ENCODE data around the gene ZNF652. TPM values are rescaled to one million over a fixed set of nuclear protein-coding genes. Genes with fewer than 3 reads are reported as not detected.

Gene ZNF652
- total RNA-seq, 1 donor from 2014 or later = 42.7 TPM

DNA sequence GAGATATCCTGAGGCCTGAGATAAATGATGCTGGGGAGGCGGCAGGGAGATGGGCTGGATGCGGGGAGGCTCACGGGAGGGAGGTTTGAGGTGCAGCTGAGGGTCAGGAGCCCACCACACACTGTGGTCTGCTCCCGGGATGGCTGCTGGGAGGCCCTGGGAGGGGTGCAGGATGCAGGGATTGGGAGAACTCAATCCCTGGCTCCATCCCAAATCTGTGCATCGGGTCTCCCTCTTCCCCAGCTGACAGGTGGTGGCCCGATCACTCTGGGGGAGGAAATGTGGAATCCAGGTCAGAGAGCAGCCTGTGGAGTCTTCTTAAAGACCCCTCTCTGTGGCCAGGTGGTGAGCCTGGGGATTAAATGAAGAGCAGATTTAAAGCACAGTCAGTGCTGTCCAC, 40.7 kb upstream of the ZNF652 start:
- intact Hi-C loops (cut with DNase I) = loop anchor here (10.0 kb wide), 1 partner anchor 152 kb away; no protein-coding TSS in a partner anchor
- H3K27ac ChIP-seq = no peak overlapping the region
- no peaks in the 10 kb centered on the region for H3K9me3 ChIP-seq
- H3K4me1 ChIP-seq = no peaks in the 10 kb centered on the region
- no peak for DNase-seq (ENCODE audit: extremely low spot score in 2 of 2)
- no peak overlapping the region for H3K4me3 ChIP-seq
- H3K27me3 ChIP-seq = no peaks in the 10 kb centered on the region
- peaks cover 0 to 33% of the 10 kb centered on the region in 2 donors for H3K36me3 ChIP-seq
- TF ChIP-seq POLR2A (IDR thresholded peaks at IDR 0.05) (no peak), POLR2AphosphoS5 (IDR thresholded peaks at IDR 0.05; ENCODE audit: insufficient read depth in 1 of 2, low read depth in 1 of 2) (no peak)
- TF ChIP-seq, protein P1, sequence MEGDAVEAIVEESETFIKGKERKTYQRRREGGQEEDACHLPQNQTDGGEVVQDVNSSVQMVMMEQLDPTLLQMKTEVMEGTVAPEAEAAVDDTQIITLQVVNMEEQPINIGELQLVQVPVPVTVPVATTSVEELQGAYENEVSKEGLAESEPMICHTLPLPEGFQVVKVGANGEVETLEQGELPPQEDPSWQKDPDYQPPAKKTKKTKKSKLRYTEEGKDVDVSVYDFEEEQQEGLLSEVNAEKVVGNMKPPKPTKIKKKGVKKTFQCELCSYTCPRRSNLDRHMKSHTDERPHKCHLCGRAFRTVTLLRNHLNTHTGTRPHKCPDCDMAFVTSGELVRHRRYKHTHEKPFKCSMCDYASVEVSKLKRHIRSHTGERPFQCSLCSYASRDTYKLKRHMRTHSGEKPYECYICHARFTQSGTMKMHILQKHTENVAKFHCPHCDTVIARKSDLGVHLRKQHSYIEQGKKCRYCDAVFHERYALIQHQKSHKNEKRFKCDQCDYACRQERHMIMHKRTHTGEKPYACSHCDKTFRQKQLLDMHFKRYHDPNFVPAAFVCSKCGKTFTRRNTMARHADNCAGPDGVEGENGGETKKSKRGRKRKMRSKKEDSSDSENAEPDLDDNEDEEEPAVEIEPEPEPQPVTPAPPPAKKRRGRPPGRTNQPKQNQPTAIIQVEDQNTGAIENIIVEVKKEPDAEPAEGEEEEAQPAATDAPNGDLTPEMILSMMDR (IDR thresholded peaks at IDR 0.05) = no peak

DNA sequence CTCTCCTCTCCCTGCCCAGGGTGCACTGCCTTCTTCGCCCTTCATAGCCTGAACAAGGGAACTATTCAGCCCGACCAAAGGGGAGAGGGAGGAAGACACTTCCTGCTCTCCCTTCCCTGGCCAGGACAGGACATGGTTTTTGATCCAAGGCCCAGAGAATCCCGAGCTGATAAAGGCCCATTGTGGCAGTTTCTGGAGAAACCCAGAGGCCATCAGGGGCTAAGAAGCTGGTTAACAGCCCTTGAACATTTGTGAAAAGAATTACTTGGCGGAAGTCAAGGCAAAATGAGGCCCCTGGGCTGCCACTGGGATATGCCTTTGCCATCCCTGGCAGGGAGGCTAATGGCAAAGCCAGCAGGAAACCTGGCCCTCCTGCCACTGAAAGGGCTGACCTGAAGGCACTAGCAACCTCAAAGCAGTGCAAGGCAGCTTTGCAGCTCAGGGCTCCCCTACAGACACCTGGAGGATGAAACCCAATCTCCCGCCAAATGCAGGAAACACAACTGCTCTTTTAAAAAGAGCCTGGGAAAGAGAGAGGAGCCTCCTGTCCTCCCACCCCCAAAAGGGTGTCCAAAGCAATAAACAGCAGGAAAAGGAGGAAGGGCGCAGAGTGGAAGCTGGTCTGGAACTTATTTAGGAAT, 40.0 kb upstream of the ZNF652 start:
- no peaks in the 10 kb centered on the region for H3K4me1 ChIP-seq
- no peaks in the 10 kb centered on the region for H3K27me3 ChIP-seq
- no peak overlapping the region for H3K27ac ChIP-seq
- no peak overlapping the region for H3K4me3 ChIP-seq
- H3K36me3 ChIP-seq = peaks cover 0 to 27% of the 10 kb centered on the region in 2 donors
- TF ChIP-seq, protein P1 (IDR thresholded peaks at IDR 0.05) = no peak
- TF ChIP-seq POLR2AphosphoS5 (IDR thresholded peaks at IDR 0.05; ENCODE audit: insufficient read depth in 1 of 2, low read depth in 1 of 2) (no peak), POLR2A (IDR thresholded peaks at IDR 0.05) (no peak)
- intact Hi-C loops (cut with DNase I) = loop anchor here (10.0 kb wide), 1 partner anchor 153 kb away; no protein-coding TSS in a partner anchor
- DNase-seq (ENCODE audit: extremely low spot score in 2 of 2) = no peak
- no peaks in the 10 kb centered on the region for H3K9me3 ChIP-seq

DNA sequence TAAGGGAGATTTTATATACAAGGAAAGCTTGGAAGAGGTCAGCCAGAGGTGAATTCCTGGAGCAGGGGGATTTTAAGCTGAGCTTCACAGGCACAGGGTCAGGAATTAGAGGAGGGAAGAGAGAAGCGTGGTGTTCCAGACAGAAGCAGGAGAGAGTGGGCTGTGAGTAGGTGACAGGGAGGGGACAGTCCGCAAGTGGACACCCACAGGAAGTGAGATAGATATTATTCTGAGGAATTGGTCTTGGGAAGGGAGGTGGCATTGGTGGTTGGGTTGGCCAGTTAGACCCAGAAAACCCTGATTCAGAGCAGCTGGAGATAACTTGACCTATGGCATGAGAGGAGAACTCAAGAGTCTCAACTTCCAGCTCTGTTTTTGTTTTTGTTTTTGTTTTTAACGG, 37.9 kb upstream of the ZNF652 start:
- intact Hi-C loops (cut with DNase I) = loop anchor here (10.0 kb wide), 2 partner anchors 85 to 155 kb away; no protein-coding TSS in a partner anchor
- Histone ChIP-seq H3K4me1 (no peaks in the 10 kb centered on the region), H3K9me3 (no peaks in the 10 kb centered on the region), H3K27me3 (no peaks in the 10 kb centered on the region), H3K4me3 (no peak overlapping the region), H3K27ac (no peak overlapping the region), H3K36me3 (peaks cover 0 to 7% of the 10 kb centered on the region in 2 donors)
- no peak for DNase-seq (ENCODE audit: extremely low spot score in 2 of 2)
- TF ChIP-seq, protein P1 (IDR thresholded peaks at IDR 0.05) = no peak
- TF ChIP-seq POLR2AphosphoS5 (IDR thresholded peaks at IDR 0.05; ENCODE audit: insufficient read depth in 1 of 2, low read depth in 1 of 2) (no peak), POLR2A (IDR thresholded peaks at IDR 0.05) (no peak)

DNA sequence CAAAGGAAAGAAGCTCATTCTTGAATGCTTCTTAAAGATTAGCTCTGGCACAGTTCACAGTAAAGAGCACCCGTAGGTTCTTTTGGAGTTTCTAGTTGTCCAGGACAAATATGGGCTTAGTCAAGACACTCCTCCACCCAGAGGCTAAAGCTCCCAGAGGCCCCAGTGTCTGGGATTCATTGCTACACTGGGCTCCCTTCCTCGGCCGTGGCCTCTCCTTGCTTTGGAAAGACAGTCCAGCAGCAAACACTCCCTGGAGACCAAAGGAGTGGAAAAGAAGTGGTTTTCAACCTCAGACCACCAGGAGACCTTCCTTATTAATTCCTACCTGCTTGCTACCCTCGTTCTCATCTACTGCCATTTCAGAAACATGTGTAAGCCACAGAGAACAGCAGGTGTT, 35.5 kb upstream of the ZNF652 start:
- Histone ChIP-seq H3K36me3 (no peaks in the 10 kb centered on the region), H3K4me3 (no peak overlapping the region), H3K4me1 (peaks cover 5% of the 10 kb centered on the region), H3K9me3 (no peaks in the 10 kb centered on the region), H3K27ac (no peak overlapping the region), H3K27me3 (no peaks in the 10 kb centered on the region)
- no peak for TF ChIP-seq POLR2A (IDR thresholded peaks at IDR 0.05)
- DNase-seq (ENCODE audit: extremely low spot score in 2 of 2) = no peak
- intact Hi-C loops (cut with DNase I) = loop anchor here (10.0 kb wide), 1 partner anchor 83 kb away; no protein-coding TSS in a partner anchor

DNA sequence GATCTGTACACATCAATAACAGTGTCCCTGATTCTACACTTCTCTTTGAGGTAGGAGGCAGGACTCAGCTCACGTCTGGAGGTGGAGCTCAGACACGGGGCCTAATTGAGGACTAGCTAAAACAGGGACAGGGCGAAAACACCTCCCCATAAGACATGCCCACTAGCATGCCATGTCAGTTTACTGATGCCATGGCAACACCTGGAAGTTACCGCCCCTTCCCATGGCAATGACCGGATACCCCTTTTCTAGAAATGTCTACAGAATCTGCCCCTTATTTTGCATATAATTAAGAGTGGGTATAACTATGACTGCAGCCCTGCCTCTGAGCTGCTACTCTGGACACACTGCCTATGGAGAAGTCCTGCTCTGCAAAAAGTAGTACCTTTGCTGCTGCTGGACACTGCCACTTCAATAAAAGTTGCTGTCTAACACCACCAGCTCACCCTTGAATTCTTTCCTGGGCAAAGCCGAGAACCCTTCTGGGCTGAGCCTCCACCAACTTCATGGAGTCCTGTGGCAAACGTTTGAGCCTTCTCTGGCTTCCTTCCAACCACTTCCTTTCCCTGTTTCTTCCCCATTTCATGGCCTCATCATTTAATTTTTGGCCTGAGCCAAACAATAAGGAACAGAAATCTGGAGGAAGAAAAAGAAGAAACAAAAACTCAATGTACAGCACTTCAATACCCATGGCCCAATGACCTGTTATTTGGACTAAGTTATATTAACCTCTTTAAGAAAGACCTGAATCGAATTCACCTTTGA, 31.6 kb upstream of the ZNF652 start:
- no peak for TF ChIP-seq POLR2A (IDR thresholded peaks at IDR 0.05)
- TF ChIP-seq POLR2AphosphoS5 (IDR thresholded peaks at IDR 0.05; ENCODE audit: insufficient read depth in 1 of 2, low read depth in 1 of 2) = no peak
- TF ChIP-seq, protein P1 (IDR thresholded peaks at IDR 0.05) = no peak
- DNase-seq (ENCODE audit: extremely low spot score in 2 of 2) = no peak
- no peak overlapping the region for H3K27ac ChIP-seq
- H3K9me3 ChIP-seq = no peaks in the 10 kb centered on the region
- no peaks in the 10 kb centered on the region for H3K36me3 ChIP-seq
- H3K4me1 ChIP-seq = peaks cover 20% of the 10 kb centered on the region
- intact Hi-C loops (cut with DNase I) = loop anchor here (10.0 kb wide), 1 partner anchor 79 kb away; no protein-coding TSS in a partner anchor
- H3K27me3 ChIP-seq = no peaks in the 10 kb centered on the region
- H3K4me3 ChIP-seq = no peak overlapping the region

All from vagina (tissue), 2 donors.